ENCODE results near the gene STAP2.

- TF ChIP-seq CTCF (conservative IDR thresholded peaks at IDR 0.05; ENCODE audit: low read depth, low read length), result no peak
- no peak for TF ChIP-seq EZH2phosphoT487 (IDR thresholded peaks at IDR 0.05; ENCODE audit: borderline replicate concordance, low read length)
Observed at GRCh38 chr19:4357921-4358326, 19.3 kb upstream of the STAP2 start.

All from PC-3 (cell line).